GM21360 (cell line): ENCODE data around the gene CPNE8.

Experiments used
- ATAC-seq: cut with Tn5 transposase; IDR thresholded peaks from one replicate; pipeline ENCODE4 v1.9.1; 2021; ENCODE audit warnings: mild to moderate bottlenecking, moderate library complexity; ENCODE audit not compliant: unreplicated experiment

CPNE8 gene

DNA sequence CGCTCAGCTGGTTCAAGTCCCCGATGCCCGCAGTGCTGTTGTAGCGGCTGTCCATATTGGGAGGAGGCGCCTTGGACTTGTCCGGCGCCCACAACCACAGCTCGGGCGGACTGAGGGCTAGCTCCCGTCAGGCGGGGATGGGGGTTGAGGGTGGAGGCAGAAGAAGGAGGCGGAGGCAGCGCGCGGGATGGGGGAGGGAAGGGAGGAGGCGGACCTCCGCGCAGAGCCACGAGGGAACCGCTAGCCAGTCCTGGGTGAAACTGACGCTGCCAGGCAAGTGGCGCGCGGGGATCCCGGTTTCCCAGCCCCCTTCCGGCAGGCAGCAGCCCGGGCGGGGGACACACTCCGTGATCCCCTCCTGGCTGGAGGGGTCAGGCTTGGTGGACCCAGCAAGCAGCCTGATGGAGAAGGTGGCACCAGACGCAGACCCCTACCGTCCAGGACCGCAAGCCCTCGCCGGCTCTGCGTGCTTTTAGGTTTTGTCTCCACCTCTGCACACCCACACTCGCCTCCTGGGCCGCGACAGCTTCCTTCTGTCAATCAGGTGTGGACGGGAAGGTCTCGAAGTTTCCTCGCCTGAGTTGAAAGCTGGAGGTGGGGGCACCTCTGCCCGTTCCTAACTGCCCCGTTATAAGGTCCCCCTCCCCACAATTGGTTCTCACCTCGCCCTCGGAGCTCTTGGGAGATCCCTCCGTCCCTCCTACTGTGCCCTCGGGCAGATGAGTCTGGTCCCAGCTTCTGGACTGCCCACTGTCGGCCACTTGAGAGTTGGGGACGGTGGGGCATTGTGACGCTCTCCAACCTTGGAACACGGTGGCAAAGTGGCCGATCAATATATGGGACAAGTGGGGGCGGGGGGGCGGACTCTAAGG lies at the start of gene CPNE8:
CPNE8 (minus strand) TSS at position 112 of the 872 bp plus-strand sequence; CDS start at position 55, 57 bp downstream.
- peak; percentile 58 for ATAC-seq

- ATAC-seq: no peak
Measured at GRCh38 chr12:38954238-38954873, 49.0 kb upstream of the CPNE8 start.

DNA sequence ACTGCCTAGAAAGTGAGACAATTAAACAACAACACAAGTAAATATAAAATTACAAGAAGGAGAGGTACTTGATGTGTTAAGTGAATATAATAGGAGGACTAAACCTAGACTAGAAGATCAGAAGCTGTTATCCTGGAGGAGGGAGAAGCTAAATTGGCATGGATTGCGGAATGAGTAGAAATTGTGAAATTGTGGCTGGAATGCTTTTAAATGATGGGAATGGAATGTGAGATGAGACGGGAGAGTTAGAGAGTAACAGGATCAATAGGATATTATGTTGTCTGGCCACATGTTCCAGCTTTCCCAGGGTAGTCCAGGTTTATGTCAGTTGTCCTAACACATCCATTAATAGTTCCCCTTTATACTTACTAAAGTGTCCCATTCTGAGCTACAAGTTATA lies 44.0 kb upstream of the CPNE8 start:
- no peak for ATAC-seq

DNA sequence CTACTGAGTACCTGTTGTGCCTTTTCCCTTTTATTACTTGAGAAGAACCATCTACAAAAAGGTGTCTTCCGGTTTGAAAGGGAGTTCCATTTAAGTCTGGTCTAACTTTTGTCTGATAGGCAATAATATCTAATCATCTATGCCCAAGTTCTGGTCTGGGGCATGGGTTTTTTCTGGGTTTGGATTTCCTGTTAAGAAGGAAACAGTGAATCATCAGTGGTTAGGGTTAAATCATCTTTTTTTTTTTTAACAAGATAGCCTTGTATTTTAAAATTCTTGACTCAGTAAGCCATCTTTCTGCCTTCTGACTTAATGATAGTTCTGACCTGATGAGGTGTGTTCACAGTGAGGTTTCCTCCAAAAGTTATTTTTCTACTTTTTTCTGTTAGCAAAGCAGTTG lies 29.3 kb upstream of the CPNE8 start:
- ATAC-seq: no peak

GRCh38 chr12:38934078-38934584 lies 28.7 kb upstream of the CPNE8 start:
- no peak for ATAC-seq

GRCh38 chr12:38932320-38932719 lies 26.9 kb upstream of the CPNE8 start:
- ATAC-seq: no peak

- ATAC-seq: no peak
Measured at GRCh38 chr12:38931461-38931860, 26.1 kb upstream of the CPNE8 start.

- ATAC-seq: no peak
Measured at GRCh38 chr12:38930990-38931389, 25.6 kb upstream of the CPNE8 start.

DNA sequence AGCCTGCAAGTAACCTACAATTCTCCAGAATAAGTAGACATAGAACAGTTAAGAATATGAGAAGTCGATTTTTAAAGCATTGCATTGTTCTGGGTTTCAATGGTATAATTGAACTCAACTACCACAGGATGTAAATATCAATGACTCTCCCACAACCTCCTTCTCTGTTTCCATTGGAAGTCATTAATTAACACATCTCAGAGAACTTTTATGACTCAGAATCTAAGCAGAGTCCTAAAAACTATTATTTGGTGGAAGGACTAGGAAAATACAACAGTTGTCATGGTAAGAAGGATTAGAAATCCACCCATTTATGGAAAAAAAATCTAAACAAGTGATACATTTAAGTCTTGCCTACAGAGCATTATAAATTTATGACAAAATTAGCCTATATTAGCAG lies 21.1 kb upstream of the CPNE8 start:
- ATAC-seq: no peak

DNA sequence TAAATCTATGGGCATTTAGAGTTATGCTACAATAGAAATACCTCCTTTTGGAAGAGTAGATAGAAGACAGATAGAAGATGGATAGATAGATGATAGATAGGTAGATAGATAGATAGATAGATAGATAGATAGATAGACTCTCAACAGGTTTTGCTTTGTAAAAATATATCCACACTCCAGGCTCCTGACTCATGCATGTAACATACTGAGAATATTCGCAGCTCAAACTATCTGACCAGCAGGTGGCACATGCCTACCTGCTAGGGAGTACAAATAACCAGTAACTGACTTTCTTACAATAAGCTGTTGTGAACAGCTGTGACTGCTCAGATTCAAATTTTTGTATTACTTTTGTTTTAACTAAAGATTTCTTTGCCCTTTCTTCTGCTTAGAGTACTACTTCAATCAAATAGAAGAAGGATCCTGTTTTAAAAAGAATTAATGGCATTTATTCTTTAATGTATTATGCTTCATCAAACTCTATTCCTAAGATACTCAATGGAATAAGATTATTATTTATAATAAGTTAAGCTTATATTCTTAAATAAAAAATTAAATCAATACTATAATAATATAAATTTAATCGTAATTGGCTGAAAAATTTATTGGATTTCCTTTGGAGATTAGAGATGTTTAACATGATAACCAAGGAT lies 15.8 kb upstream of the CPNE8 start:
- peak; percentile 98 for ATAC-seq

GRCh38 chr12:38919191-38919590 lies 13.8 kb upstream of the CPNE8 start:
- no peak for ATAC-seq

GRCh38 chr12:38915429-38916182 lies 10.2 kb upstream of the CPNE8 start:
- ATAC-seq: no peak

- no peak for ATAC-seq
Measured at GRCh38 chr12:38912116-38912515, 6.7 kb upstream of the CPNE8 start.

DNA sequence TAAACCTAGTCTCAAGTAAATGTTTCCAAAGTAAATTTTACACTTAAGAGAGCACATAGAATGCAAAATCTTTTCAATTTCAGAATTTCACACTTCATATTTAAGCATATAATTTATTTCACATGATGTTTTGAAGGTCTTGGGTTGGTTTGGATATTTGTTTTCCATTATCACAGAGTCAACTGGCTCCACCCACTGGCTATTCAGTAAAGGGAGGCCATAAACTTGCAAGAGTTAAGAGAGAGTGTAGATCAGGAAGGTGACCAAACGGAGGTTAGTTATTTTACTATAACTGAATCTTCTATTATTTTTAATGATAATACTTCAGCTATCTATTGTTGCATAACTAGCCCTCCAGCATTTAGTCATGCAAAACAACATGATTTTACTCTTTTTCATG lies 6.2 kb upstream of the CPNE8 start:
- no peak for ATAC-seq

GRCh38 chr12:38907201-38907923 lies 2.0 kb upstream of the CPNE8 start:
- ATAC-seq: no peak

- ATAC-seq: peak; percentile 54
Measured at GRCh38 chr12:38906482-38907200, 1.2 kb upstream of the CPNE8 start.

DNA sequence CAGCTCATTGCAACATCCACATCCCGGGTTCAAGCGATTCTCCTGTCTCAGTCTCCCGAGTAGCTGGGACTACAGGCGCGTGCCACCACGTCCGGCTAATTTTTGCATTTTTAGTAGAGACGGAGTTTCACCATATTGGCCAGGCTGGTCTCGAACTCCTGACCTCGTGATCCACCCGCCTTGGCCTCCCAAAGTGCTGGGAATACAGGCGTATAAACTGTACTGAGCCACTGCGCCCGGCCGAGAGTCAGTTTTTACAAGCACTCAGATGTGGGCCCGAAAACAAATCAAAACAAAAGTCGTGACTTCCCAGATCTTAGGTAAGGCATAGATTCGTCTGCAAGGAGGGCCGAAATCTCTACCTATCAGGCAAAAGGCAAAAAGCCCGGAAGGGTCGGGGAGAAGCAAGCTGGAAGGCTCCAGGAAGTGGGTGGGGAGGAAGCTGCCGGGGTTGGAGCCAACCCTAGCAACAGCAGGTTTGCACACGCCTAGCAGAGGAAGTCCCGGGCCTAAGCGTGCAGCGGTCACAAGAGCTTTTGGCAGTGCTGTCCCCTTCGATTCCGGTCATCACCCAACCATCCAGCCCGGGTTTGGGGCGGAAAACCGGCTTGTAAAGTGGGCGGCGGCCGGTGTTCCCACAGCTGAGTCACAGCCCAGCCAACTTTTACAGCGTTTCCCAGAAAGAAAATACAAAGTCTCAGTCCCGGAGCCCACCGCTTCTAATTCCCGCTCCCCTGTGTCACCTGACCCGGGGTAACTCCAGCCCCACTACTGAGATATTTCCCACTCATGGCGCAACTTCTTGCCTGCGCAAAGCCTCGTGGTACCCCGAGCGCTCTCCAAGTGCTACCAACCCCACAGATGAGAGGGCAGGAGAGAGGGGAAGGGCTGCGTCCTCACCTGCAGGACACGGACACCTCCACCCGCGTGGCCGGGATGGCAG lies 583 bp downstream of the CPNE8 start:
- ATAC-seq: peak; percentile 60

DNA sequence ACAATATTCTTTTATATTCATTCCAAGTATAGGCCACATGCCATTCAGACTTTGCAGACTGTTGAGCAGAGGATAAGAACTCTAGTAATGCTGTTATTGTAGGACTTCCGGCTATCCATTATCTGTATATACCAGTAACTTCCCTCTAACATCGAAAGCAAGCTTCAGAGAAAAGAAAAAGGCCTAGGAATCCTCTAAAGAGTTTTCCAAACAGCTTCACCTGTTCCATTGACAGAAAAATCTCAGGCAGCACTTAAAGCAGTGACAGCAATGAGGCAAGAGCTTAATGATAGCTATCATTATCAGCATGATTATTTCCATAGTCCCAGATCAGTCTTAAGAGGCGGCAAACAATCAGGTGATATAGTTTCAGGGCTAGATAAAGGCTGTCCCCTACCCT lies 1.8 kb downstream of the CPNE8 start:
- ATAC-seq: no peak
